Measurements from ENCODE around the gene TOE1. TPM values are rescaled to one million over a fixed set of nuclear protein-coding genes. Genes with fewer than 3 reads are reported as not detected.

Gene TOE1
- total and polyA plus RNA-seq, 9 of the 15 experiments (the other 6 are each of a cell fraction or from before 2014, with no cell fraction given), result 32.1 to 85.7 (median 38.0) TPM

GRCh38 chr1:45339789-45340558, at the start of gene TOE1, which contains the start of gene MUTYH (continued):
- TF ChIP-seq CHD4 (IDR thresholded peaks at IDR 0.05; ENCODE audit: insufficient read depth, insufficient replicate concordance, low read depth, low read length, poor library complexity, severe bottlenecking), result no peak
- TF ChIP-seq ZNF140 (CRISPR knock-in tag; IDR thresholded peaks at IDR 0.05), result no peak
- no peak for TF ChIP-seq ZNF174 (CRISPR knock-in tag; IDR thresholded peaks at IDR 0.05)
- peak; percentile 95; the same call in 1 of the 2 replicates for TF ChIP-seq ARID4B (CRISPR knock-in tag; IDR thresholded peaks at IDR 0.05)
- peak; percentile 73; the same call in 1 of the 2 replicates for TF ChIP-seq ZNF584 (CRISPR knock-in tag; IDR thresholded peaks at IDR 0.05; ENCODE audit: low read depth)
- TF ChIP-seq SRSF7 (optimal IDR thresholded peaks at IDR 0.05; ENCODE audit: low read depth, low read length), result no peak
- no peak; a peak in 3 of 4 replicates for TF ChIP-seq RCOR1 (IDR thresholded peaks at IDR 0.05; ENCODE audit: borderline replicate concordance in 1 of 2, low read depth in 2 of 2, low read length in 2 of 2)
- peak; percentile 93 for TF ChIP-seq SMAD4 (CRISPR knock-in tag; conservative IDR thresholded peaks at IDR 0.05)
- TF ChIP-seq DNMT1 (IDR thresholded peaks at IDR 0.05), result no peak
- no peak for TF ChIP-seq SRSF1 (IDR thresholded peaks at IDR 0.05; ENCODE audit: low read depth, low read length)
- 0 out of 2 replicates have a peak, but pooled peaks have one; percentile 22 for TF ChIP-seq CREB5 (CRISPR knock-in tag; IDR thresholded peaks at IDR 0.05)
- no peak for TF ChIP-seq BRF2 (IDR thresholded peaks at IDR 0.05; ENCODE audit: borderline replicate concordance, insufficient read depth, insufficient read length)
- TF ChIP-seq SIX5 (IDR thresholded peaks at IDR 0.05; ENCODE audit: borderline replicate concordance in 1 of 2, insufficient read depth in 1 of 2, low read depth in 1 of 2, low read length in 2 of 2), result peak; percentile 72 to 76
- TF ChIP-seq PCBP2 (IDR thresholded peaks at IDR 0.05; ENCODE audit: low read depth, low read length, poor library complexity, severe bottlenecking), result no peak
- peak; percentile 79 for TF ChIP-seq ZNF143 (CRISPR knock-in tag; IDR thresholded peaks at IDR 0.05)
- TF ChIP-seq HMBOX1 (IDR thresholded peaks at IDR 0.05), result no peak
- TF ChIP-seq MAFG (tag; conservative IDR thresholded peaks at IDR 0.05), result no peak

Measured in K562 (cell line).